Kidney capillary endothelial cell (primary cell): ENCODE results near the gene CPXM1.
"Not testable (repeated sequence)": the region's sequence is repeated elsewhere in the genome, so short reads cannot be mapped to it uniquely, and the experiment has no call there.

ENCODE experiments used
- DNase-seq: peaks from one replicate; pipeline ENCODE4 v3.0.0-alpha.2; 2018; ENCODE audit warnings: low spot score

The CPXM1 gene

DNA sequence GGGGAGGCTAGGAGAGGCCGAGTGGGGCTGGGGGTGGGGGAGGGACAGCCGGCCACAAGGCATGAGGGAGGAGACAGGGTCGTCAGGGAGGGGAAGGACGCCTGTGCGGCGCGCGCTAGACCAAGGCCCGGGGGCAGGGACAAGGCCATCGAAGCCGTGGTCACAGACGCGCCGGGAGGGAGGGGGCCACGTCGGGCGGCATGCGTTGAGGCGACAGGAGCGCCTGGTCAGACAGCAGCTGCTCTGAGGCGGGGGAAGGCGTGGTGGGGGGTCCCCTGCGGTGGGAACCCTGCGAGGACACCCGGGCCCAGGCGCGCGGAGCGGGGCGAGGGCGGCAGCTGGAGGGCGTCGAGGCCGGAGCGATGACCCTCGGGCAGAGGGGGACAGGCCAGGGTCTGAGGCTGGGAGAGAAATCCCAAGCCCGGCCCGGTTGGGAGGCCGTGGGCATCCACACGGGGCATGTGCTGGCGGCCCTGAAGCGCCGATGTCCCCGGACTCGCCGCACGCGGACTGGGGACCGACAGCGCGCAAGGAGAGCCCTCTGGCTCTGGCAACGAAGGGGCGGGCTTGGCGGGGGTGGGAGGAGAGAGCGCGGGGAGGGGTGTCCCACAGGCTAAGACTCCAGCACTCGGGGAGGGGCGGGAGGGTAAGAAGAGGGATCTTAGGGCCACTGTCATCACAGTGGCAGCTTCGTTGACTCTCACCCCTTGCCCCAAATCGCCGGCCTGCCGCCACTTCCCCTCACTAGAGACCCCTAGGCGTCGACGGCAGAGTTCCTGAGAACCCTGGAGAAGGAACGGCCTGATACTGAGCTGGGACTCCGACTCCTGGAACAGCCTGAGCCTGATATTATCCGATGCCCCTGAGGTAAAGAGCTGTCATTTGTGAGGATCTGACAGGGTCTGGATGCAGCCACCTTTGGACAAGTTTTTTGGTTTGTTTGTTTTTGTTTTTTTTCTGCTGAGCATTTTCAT, 20.8 kb upstream of the CPXM1 start:
- DNase-seq = no peak

DNA sequence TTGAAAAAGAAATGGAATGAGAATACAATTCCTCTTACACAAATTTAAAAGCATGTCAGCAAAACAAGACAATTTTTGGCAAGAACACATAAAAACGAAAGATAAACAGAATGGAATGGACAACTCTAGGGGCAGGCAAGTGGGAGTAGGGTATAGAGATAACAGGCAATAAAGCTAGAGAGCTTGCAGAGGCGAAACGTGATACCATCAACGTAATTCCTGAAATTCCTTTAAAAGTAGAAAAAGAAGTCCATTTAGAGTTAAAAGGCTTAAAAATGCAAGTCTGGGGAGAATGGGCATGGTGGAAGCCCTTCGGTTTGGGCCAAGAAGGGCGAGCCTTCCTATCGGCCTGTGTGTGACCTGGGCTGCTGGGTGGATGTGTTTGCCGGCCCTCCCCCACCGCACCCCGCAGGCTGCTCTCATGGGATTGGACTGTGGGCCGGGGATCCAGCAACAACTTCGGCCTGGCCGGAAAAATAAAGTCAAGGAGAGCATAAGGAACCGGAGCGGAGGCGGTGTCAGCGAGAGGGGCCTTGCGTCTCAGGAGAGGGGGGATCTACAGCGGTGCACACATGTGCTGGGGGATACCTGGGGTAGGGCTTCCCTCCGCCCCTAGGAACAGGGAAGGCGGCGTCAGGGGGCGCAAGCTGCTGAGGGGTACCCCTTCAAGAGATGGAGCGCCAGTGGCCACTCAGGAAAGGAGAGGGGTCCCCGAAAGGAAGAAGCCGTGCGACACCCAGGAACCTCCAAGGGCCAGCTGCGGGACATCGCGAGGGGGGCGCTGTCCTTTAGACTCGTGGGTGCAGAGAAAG, 19.9 kb upstream of the CPXM1 start:
- DNase-seq = no peak

DNA sequence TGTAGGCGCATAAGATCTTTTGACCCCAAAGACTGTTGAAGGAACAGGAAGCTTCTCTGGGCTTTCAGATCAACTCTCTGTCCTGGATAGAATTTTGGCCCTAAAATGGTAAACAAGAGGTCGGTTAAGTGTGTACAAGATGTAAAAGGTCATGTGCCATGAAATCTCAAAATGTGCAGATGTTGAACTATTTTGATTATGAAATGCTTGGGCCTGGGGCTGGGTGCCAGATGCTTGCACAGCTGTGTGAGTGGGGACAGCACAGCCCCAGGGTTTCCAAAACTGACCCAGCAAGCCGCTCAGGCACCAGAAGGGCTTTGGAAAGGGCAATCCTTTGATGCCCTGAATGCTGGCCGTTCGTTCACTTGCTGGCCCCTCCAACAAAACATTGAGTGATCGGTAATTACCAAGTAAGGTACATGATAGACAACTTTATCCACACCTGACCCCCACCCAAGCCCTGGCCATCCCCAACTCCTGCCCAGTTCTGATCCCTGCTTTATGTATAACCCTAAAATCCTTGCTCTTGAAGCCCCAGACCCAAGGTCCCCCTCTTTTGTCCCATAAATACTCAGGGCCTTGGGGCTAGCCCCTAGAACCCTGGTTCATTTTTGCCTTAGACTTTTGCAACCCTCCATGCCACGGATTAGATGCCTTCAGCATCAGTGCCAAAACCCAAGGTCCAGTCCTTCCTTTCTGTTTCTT, 17.6 kb upstream of the CPXM1 start:
- DNase-seq = no peak

DNA sequence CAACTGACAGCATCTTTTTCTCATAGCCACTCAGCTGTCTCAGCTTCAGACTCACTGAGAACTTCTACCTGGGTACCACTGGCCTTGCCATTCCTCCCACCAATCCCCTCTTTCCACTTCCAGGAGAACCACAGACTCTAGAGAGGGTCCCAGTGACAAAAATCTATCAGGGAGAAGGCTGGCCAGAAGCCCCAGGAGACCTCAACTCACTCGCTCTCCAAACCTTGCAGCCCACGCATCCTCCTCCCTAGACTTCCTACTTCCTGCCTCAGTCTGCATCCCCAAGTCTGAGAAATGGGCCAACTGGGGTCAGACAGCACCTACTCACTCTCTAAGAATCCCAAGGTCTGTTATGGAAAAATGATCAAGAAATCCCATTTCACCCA, 16.9 kb upstream of the CPXM1 start:
- DNase-seq = no peak

DNA sequence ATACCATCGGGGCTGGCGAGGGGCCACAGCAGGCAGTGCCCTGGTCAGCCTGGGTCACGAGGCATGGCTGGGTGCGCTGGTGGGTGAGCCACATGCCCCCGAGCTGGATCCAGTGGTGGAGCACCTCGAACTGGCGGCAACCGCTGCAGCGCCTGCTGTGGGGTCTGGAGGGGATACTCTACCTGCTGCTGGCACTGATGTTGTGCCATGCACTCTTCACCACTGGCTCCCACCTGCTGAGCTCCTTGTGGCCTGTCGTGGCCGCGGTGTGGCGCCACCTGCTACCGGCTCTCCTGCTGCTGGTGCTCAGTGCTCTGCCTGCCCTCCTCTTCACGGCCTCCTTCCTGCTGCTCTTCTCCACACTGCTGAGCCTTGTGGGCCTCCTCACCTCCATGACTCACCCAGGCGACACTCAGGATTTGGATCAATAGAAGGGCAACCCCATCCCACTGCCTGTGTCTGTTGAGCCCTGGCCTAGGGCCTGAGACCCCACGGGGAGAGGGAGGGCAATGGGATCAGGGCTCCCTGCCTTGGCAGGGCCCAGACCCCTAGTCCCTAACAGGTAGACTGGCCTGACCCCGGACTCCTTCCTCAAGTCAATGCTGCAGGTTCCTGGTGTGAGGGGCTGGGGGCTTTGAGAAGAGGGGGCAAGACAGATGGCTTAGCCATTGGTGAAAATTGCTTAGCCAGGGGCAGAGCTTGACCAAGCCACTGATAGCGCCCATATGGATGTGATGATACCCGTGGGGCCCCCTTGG, 16.3 kb upstream of the CPXM1 start:
- DNase-seq = no peak

DNA sequence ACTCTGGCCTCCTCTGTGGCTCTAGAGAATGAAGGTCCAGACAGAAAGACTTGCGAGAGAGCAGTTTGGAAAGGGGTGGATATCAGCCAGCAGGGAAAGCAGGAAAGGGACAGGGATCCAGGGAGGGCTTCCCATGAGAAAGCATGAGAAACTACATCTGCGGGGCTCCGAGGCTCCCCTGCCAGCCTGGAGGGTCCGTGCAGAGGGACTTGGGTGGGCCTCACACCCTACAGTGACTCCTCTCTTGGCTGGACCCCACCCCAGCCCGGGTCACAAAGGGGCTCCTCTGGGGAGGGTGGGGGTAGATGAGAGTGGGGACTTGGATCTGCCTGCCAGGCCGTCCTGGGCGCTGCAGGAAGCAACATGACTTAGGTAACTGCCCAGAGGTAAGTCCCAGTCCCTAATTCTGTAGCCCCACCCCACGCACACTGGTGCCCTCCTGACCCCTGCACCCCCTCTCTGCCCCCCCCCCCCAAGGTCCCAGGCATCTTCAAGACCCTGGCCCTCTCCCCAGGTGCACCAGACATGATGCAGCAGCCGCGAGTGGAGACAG, 15.7 kb upstream of the CPXM1 start, which contains the start of gene TMEM239:
TMEM239 (plus strand) TSS at position 335 of the 553 bp plus-strand sequence; CDS start at position 526, 191 bp downstream.
- DNase-seq = no peak

DNA sequence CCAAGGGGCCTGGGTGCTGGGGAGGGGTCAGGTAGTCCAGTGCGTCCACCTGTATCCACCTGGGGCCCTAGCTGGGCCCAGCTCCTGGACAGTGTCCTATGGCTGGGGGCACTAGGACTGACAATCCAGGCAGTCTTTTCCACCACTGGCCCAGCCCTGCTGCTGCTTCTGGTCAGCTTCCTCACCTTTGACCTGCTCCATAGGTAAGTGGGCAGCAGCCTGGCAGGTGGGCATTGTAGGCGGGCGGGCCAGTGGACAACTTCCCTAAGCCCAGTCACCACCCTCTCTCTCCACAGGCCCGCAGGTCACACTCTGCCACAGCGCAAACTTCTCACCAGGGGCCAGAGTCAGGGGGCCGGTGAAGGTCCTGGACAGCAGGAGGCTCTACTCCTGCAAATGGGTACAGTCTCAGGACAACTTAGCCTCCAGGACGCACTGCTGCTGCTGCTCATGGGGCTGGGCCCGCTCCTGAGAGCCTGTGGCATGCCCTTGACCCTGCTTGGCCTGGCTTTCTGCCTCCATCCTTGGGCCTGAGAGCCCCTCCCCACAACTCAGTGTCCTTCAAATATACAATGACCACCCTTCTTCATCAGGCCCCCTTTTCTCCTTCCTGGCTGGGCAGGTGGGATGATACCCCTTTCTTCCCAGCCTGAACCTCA, 14.9 kb upstream of the CPXM1 start:
- no peak for DNase-seq

DNA sequence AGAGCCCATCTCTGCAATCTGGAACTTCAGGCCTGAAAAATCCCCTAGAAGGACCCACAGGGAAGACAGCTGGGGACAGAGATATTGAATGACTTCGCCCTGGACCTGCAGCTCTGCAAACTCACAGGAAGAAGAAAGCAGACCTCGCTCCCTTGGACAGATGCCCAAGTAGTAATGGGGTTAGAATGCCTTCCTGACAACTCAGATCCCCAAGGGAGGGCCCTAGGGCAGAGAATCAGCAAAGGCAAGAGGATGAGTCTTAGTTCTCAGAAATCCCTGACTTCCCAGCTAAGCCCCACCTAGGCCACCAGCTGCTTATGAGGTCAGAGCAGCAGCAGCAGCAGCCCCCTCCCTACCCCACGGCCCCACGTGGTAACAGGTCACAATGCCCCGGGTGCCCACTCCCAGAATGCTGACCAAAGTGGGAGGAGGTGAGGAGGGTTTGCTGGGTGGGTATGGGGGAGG, 14.2 kb upstream of the CPXM1 start, which contains the start of gene C20orf141:
C20orf141 (plus strand) TSS at position 401 of the 465 bp plus-strand sequence. CDS start 198 bp downstream, outside the sequence.
- peak; percentile 89 for DNase-seq

DNA sequence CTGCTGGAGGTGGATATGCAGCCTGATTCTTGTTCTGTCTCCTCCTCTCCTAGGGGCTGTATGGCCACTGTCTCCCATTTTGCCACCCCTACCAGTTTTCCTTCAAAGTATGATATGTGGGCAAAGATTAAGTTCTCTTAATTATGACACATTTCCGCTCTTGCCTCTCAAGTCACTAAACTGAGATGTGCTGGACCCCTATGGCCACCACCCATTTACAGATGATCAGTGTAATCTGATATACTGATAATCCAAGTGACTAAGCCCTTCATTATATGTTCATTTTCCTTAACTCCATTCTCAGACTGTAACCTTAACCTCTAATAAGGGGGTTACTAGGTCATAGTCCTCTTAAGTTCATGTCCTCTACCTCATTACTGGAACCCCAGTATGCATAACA, 13.6 kb upstream of the CPXM1 start:
- DNase-seq = no peak

DNA sequence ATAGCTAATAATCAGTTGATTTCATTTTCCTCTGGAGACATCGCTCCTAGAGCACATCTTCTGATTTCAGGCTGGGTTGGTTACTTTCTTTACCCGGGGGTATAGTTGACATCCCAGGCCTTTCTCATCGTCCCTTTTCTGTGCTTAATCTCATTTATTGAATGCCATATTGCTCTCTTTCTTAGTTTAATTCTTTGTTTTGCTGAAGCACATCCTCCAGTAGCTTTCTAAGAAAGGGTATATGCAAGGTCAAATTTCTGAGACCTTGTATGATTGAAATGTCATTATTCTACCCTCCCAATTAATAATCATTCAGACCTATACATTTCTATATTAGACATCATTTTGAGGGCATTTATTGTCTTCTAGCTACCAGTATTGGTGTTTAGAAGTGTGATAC, 11.8 kb upstream of the CPXM1 start:
- DNase-seq = no peak

DNA sequence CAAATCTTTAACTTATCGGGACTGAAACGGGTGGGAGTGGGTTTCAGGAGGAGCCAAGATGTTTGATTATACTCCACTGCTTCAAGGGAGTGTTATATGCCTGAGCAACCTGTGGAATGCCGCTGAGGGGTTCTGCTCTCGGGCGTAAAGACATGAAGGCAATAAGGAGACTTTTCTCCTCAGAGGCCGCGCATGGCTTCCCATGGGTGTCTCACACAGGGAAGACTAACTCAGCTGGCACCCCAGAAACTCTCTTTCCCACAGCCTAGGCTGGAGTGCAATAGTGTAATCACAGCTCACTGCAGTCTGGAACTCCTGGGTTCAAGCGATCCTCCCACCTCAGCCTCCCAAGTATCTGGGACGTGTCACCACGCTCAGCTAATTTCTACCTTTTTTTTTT, 9.3 kb upstream of the CPXM1 start:
- no peak for DNase-seq

DNA sequence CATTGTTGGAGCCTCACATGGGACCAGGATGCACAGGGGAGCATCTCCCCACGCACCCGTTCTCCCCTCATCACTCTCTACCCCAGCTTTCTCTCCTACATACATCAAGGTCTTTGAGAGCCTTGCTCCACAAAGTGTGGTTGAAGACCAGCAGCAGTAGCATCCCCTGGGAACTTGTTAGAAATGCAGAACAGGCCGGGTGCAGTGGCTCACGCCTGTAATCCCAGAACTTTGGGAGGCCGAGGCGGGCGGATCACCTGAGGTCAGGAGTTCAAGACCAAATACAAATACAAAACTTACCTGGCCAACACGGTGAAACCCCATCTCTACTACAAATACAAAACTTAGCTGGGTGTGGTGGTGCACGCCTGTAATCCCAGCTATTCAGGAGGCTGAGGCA, 7.5 kb upstream of the CPXM1 start:
- not testable (repeated sequence) for DNase-seq

DNA sequence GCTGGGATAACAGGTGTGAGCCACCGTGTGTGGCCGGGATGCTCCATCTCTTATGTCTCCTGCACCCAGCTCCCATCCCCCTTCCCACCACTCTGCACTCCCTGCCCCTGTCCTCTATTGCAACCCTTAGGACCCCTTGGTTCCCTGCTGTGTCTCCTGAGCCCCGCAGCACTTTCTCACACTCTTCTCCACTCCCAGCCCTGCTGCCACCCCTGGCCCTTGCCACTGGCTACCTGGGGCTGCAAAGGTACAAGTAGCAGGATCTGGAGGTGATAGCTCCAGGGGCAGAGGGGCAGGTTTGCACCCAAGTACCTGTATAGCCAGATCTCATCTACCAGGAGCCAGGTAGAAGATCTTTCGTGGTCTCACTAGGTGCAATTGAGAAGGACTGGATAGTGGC, 6.6 kb upstream of the CPXM1 start:
- DNase-seq = no peak

DNA sequence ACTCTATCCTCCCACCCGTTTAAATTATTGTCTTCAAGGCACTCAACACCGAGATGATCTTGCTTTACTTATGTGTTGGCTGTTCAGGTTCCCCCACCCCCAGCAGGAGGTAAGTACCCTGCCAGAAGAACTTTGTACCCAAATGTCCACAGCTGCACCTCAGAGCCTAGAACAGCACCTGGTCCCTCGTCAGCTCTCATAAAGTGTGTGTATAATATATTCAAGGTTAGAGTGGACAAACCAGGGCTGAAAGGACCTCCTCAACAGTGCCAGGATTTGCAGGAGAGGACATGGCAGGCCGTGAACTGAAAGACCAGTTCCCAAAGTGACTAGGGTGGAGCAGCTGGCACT, 5.9 kb upstream of the CPXM1 start:
- DNase-seq = no peak

DNA sequence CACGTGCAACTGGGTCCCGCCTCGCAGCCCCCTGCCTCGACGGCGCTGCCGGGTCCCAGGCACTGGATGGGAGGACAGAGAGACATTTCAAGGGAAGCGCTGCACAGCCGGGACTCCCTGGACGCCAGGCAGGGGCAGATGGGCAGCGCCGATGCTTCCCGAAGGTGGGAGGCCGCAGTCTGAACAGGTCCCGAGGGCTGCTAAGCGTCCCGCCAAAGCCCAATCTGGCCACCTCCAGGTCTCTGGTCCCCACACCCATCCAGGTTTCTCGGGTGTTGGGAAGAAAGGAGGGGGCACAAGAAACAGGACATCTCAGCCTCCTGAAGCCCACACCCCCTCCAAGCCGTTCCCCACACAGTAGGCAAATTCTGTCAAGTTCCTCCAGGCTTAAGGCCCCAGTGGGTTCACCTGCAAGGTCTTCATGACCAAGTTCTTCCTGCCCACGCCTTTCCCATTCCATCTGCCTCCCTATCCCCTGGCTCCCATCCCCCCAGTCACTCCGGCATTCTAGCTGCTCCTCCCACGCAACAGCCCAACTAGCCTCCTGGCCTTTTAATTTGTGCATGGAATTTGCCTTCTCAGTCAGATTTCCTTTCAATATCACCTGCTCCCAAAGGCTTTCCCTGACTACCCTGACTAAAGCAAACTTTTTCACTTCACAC, 5.4 kb upstream of the CPXM1 start:
- DNase-seq = no peak

DNA sequence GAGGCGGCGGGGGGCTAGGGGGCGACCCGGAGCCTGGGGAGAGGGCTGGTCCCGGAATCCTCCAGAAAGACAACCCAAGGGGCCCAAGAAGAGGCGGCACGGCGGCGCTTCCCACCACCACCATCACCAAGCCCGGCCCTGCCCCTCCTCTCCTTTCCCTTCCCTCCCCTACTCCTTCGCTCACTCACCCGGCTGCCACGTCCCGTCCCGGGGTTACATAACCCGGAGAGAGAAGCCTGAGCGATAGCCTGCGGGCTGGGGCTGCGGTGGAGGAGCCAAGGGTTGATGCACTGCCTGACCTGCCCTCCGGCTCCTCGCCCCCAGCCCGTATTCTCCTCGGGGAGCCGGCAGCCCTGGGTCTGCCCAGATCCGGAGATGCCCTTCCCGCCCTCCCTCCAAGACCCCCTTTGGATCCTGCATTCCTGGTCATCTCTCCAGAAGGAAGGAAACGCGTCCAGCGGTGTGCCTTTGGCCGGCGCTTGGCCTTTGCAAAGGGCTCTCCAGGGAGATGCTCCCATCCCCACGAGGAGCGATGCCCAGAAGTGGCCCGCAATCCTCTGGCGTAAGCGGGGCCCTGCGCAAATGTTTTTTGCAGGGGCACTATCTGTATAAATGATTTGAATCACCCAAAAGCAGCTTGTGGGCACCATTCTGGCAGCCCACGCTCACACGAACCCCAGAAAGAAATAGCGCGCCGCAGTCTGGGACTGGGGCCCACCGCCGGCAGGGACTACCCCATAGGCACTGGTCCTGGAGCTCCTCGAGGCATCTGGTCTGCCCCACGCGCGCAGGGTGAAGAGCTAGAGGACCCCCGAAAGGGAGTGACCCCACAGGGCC, 4.6 kb upstream of the CPXM1 start:
- DNase-seq = no peak

DNA sequence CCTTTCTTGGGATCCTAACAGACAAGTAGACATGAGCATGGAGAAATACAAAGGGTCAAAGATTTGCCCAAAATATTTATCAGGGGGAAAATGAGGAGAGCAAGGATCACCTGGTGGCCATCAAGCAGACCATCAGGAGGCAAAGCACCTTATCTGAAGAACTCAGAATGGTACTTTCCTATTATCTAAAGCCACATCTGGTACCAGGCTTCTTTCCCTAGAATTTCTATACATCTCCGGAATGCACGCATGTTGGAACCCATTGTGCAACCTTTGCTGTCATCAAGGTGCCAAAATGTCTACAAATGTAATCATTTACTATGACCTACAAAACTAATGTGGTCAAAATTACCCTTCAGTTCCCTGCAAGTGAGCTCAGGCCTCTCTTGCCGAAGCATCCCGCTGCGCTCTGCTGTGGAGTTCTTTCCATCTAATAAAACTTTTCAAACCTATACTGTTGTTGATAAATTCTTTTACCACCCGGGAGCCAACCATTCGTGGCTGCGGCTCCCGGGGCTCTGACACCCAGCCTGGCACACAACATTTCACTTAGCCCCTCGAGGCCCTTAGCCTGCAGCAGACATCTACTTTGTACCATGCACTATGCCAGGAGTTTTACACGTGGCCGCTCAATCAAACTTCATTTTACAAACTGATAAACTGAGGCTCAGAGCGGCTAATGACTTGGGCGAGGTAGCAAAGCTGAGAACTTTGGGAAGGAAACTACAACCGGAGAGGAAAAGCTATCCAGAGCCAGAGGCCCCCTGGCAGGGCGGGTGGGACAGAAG, 3.8 kb upstream of the CPXM1 start:
- DNase-seq = no peak

DNA sequence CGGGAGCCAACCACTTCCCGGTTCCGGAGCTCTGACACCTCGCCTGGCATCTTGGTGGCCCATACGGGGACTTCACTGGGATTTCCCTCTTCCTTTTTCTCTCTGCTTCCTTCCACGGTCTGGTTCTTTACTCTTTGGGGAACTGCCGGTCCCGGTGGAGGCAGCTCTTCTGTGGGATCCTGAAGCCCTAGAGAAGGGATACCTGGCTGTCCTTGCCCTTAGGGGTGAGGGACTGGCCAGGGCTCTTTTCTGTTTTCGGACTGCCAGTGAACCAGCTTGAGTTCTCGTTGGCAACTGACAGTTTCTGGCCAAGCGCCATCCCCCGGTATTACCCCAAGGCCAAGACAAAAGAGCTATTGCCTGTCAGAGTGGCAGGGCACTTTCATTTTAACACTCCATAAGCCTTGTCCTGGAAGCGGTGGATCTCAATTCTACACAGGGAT, 880 bp upstream of the CPXM1 start:
- no peak for DNase-seq
